Measurements from ENCODE around the gene MATN4.
A peak's percentile ranks its signal among the peaks of the same experiment; 100 is the strongest.

The MATN4 gene

GRCh38 chr20:45288860-45289259 is 19.2 kb downstream of the MATN4 start:
- no peak for DNase-seq

- no peak for DNase-seq
Observed at GRCh38 chr20:45288376-45288775, 19.7 kb downstream of the MATN4 start.

GRCh38 chr20:45283551-45284057 is 24.5 kb downstream of the MATN4 start:
- no peak for DNase-seq

- DNase-seq, result no peak
Observed at GRCh38 chr20:45282700-45283550, 25.2 kb downstream of the MATN4 start.

GRCh38 chr20:45279992-45280391 is 28.1 kb downstream of the MATN4 start:
- DNase-seq, result no peak

GRCh38 chr20:45275338-45275737 is 32.8 kb downstream of the MATN4 start:
- no peak for DNase-seq

- DNase-seq, result no peak
Observed at GRCh38 chr20:45269754-45270270, 38.3 kb downstream of the MATN4 start.

GRCh38 chr20:45269056-45269455 is 39.0 kb downstream of the MATN4 start:
- DNase-seq, result no peak

GRCh38 chr20:45268531-45268930 is 39.6 kb downstream of the MATN4 start:
- no peak for DNase-seq

GRCh38 chr20:45266977-45267376 is 41.1 kb downstream of the MATN4 start:
- no peak for DNase-seq

GRCh38 chr20:45263556-45264266 is 44.4 kb downstream of the MATN4 start:
- DNase-seq, result no peak

- DNase-seq, result no peak
Observed at GRCh38 chr20:45258664-45259063, 49.4 kb downstream of the MATN4 start.

GRCh38 chr20:45258259-45258658 is 49.8 kb downstream of the MATN4 start:
- DNase-seq, result no peak

- no peak for DNase-seq
Observed at GRCh38 chr20:45257711-45258110, 50.4 kb downstream of the MATN4 start.

GRCh38 chr20:45257161-45257560 is 50.9 kb downstream of the MATN4 start:
- no peak for DNase-seq

GRCh38 chr20:45254383-45255262 is 53.5 kb downstream of the MATN4 start, which contains the start of gene SLPI:
TSS of gene SLPI (minus strand) at chr20:45254564. CDS start at chr20:45254543, 21 bp downstream.
- peak; percentile 70 for DNase-seq

GRCh38 chr20:45253261-45253660 is 54.8 kb downstream of the MATN4 start:
- DNase-seq, result no peak

GRCh38 chr20:45251884-45252560 is 56.1 kb downstream of the MATN4 start:
- DNase-seq, result no peak

- no peak for DNase-seq
Observed at GRCh38 chr20:45248609-45249008, 59.5 kb downstream of the MATN4 start.

GRCh38 chr20:45247865-45248264 is 60.2 kb downstream of the MATN4 start:
- no peak for DNase-seq

GRCh38 chr20:45246109-45246508 is 62.0 kb downstream of the MATN4 start:
- DNase-seq, result peak; percentile 51

Data from GF-D8 (cell line).